ENCODE data around the gene TMEM184A.

The TMEM184A gene

DNA sequence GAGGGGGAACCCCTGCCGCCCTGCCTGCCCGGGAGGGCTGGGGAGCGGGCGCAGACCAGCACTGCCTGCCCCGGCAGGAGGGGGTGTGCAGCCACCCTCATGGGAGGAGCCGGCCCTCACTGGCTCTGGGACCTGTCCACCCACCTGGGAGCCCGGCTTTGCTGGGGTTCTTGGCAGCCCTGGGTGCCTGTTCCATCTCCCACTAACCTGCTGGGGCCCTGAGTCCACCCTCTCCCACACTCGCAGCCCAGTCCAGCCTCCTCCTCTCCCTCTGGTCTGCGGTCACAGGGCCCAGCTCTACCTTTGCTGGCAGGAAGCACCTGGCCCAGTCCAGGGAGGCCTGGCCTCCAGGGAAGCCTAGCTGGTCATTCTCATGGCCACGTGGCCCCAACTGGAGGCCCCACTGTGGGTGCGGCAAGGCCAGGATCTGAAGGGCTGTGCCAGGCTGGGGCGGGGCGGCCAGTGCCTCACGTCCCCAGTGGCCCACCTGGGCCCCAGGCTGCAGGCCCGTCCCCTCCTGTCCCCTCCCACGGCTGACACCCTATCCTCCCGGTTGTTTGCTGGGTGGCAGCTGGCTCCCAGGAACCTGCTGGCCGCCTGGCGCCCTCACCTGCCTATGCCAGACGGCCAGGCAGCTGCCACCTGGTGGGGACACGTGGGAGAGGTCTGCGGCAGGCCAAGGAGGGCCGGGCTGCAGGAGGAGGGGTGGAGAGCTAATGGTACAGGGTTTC, at the start of gene TMEM184A:
TSS of gene TMEM184A (minus strand) at position 393 of the 731 bp plus-strand sequence. CDS start 721 bp downstream, outside the sequence.
- peak in 1 of 4 experiments; percentile 41 for DNase-seq

DNA sequence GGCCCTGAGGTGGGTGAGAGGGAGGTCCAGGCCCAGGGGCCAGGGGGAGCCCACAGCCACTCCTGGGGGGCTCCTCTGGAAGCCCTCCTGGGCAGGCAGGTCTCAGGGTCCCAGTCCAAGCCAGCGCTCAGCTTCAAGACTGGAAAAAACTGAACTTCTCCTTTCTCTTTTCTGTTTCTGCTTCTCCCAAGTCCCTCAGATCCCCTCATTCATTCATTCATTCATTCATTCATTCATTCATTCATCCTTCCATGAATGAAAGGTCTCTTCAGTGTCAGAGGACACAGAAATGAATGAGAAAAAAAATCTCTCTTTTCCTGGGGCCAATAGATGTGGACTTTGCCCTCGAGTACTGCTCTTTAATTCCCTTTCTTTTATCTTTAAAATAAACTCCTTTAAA, 48.4 kb upstream of the TMEM184A start:
- DNase-seq, result no peak

GRCh38 chr7:1603346-1604225, 47.6 kb upstream of the TMEM184A start:
- DNase-seq, result no peak

DNA sequence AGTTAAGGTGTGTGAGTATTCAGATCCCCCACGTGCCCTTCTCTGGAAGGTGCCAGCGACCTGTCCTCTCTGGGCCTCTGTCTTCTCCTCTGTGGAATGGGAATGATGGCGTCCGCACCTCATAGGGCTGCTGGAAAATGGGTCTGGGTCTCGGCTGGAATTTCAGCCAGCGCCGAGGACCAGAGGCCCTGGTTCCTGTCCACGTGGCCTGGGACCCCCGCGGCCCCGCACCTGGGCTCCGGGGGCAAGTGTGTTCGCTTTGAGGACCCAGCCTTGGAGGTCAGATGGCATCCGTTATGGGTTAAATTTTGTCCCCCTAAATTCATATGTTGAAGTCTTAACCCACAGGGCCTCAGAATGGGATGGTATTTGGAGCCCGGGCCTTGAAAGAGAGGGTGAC, 46.4 kb upstream of the TMEM184A start:
- no peak for DNase-seq

GRCh38 chr7:1601956-1602355, 46.0 kb upstream of the TMEM184A start:
- no peak for DNase-seq

- no peak for DNase-seq
Measured at GRCh38 chr7:1599640-1600395, 43.8 kb upstream of the TMEM184A start.

- no peak for DNase-seq
Measured at GRCh38 chr7:1598961-1599639, 43.1 kb upstream of the TMEM184A start.

- no peak for DNase-seq
Measured at GRCh38 chr7:1598286-1598685, 42.3 kb upstream of the TMEM184A start.

DNA sequence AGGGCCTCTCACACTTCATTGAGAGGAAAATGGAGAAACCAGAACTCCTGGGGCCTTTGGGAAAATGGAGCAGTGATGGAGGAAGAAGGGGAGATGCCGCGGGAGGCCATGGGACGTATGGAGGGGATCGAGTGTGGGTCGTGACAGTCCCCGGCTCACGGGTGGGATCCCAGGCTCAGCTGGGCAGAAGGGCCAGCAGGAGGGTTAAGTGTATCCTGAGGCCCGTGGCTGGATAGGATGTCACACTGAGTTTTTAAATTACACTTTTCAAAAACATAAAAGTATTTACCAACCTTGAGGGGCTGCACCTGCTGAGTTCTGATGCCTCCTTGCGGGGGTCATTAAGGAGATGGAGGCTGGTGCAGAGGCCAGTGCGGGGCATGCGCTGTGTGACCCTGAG, 41.8 kb upstream of the TMEM184A start:
- no peak for DNase-seq

DNA sequence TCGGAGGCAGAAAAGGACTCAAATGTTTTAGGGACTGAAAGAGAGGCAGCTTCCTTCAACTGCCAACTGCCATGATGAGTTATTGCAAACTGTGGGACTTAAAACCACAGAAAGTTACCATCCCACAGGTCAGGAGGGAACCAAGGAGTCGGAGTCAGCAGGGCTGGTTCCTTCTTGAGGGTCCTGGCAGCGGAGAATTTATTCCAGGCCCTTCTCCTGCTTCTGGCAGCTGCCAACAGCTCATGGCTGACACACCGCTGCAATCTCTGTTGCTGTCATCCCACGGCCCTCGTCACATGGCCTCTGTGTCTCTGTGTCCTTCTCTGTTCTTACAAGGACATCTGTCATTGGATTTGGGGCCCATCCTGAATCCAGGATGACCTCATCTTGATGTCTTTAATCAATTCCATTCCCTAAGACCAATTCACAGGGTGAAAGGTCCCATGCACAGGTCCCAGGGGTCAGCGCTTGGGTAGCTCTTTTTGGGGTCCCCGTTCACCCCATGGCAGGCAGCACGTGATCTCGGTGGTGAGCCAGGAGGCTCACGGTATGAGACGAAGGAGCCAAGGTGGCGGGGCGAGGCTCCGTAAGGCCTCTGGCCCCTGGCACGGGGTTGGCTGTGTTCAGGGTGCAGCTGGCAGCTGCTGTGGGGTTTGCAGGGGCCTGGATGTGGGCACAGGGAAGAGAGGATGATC, 41.2 kb upstream of the TMEM184A start:
- DNase-seq, result no peak

- no peak for DNase-seq
Measured at GRCh38 chr7:1596181-1597043, 40.4 kb upstream of the TMEM184A start.

DNA sequence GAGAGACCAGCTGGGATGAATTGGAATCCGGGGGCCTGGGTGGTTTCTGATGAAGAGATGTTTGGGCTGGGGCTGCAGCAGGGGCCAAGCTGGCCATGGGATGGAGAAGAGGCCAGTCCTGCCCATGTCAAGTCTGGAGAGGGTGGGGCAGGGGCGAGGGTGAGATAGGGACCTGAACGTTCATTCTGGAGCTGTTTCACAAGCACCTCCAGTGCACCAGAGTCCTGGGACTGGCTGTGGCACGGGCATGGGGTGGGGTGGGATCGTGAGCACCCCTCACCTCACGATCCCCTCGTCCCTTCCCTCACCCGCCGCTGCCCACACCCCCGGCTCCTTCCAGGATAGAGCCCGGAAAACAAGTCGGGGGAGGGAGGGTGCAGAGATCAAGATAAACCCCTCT, 39.6 kb upstream of the TMEM184A start:
- no peak for DNase-seq

DNA sequence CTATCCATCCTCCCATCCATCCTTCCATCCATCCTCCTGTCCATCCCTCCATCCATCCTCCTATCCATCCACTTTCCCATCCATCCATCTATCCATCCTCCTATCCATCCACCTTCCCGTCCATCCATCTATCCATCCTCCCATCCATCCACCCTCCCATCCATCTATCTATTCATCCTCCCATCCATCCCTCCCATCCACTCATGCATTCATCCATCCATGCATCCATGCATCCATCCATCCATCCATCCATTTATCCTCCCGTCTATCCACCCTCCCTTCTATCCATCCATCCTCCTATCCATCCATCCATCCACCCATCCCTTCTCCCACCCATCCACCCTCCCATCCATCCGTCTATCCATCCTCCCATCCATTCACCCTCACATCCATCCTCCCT, 39.0 kb upstream of the TMEM184A start:
- no peak for DNase-seq

DNA sequence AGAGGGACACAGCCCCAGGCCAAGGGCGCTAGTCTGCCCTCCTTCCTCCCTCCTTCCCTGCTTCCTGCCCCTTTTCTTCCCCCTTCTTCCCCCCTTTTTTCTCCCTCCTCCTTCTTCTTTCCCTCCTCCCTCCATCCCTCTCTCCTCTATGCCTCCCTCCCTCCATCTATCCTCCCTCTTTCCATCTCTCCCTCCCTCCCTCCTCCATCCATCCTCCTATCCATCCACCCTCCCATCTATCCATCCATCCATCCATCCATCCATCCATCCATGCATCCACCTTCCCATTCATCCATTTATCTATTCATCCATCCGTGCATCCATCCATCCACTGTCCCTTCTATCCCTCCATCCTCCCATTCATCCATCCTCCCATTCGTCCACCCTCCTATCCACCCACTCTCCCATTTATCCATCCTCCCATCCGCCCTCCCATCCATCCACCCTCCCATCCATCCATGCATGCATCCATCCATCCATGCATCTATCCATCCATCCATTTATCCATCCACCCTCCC, 38.0 kb upstream of the TMEM184A start:
- no peak for DNase-seq

DNA sequence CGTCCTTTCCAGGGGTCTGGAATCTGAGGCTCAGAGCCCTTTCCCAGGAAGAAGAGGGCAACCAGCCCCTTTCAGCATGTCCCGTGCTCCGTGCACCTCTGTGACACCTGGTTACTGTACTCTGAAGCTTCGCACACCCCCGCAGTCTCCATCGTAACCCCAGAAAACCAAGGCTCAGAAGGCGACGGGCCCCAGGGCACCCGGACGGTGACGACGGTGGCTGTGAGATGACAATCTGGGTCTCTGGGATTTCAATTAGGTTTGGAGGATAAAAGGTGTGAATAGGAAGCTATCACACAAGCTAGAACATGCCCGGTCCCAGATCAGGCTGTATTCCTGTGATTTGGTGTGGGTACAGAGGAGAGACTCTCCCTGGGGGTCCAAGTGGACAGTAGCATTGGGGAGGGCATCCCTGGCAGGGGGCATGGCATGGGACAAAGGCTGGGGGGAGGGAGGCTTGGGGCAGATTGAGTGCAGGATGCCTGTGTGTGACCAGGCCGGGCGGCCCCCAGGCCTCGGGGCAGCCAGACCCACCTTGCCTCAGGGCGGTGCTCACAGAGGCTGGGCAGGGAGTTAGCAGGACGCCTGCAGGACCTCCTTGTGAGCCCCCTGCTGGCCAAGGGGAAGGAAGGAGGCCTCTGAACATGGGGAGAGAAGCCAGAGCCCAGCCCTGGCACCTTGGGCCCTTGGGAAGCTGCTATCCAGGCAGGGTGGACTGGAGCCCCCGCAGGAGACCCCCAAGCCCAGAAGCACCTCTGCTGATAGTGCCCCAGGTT, 37.3 kb upstream of the TMEM184A start:
- no peak for DNase-seq

- DNase-seq, result no peak
Measured at GRCh38 chr7:1592299-1592871, 36.4 kb upstream of the TMEM184A start.

- no peak for DNase-seq
Measured at GRCh38 chr7:1591876-1592275, 35.9 kb upstream of the TMEM184A start.

DNA sequence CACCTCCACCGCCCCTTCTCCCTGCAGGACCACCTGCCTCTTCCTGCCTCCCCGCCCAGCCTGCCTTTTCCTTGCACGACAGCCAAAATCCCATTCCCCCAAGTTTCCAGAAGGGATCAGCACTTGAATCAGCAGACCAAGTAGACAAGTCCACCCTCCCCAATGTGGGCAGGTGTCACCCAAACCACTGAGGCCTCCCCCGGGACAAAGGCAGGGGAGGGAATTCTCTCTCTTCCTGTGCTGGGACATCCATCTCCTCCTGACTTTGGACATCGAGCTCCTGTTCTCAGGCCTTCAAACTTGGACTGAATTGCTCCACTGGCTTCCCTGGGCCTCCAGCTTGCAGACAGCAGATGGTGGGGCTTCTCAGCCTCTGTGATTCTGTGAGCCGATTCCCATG, 35.4 kb upstream of the TMEM184A start:
- DNase-seq, result no peak

DNA sequence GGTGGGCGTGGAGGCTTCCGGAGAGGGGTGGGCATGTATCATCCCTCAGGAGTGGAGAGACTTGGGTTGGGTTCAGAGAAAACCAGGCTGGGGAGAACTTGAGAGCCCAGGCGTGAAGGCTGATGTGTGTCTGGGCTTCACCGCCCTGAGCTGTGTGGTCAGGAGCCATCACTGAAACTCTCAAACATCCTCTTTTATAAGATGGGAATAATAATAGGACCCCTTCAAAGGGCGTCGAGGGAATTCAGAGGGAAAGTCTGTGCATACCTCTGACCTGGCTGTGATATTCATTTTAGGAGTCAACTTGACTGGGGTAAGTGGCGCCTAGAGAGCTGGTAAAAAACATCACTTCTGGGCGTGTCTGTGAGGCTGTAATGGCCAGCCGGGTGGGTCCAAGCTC, 34.9 kb upstream of the TMEM184A start:
- DNase-seq, result no peak

DNA sequence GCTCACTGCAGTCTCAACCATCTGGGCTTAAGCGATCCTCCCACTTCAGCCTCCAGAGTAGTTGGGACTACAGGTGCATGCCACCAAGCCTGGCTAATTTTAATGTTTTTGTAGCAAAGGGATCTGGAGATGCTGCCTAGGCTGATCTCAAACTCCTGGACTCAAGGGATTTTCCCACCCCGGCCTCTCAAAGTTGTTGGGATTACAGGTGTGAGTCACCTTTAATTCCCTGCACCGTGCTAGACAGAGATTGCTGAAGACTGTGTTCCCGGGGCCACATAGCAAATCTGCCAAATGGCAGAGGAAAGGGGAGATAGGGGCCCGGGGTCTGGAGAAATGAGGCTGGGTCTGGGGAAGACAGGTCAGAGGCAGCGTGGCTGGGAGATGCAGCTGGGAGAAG, 34.5 kb upstream of the TMEM184A start:
- no peak for DNase-seq

Data from activated CD4-positive, CD25-positive, alpha-beta regulatory T cell (primary cell).